Suprapubic skin (tissue), 4 donors: ENCODE data around the gene INHBA.

Experiments
- POLR2A ChIP-seq, 2 donors: fragments of 450-650 bp; IDR thresholded peaks; one replicate each; pipeline ENCODE4 v1.6.1; 2017; ENCODE audit warnings: antibody characterized with exemption in 2 of 2, mild to moderate bottlenecking in 2 of 2, moderate library complexity in 2 of 2
- POLR2AphosphoS5 ChIP-seq, 3 donors: sonication (generic); formaldehyde crosslinking; IDR thresholded peaks; one replicate each; pipeline ENCODE4 v1.6.1; 2017; ENCODE audit warnings: antibody characterized with exemption in 3 of 3
- TF ChIP-seq, protein P1 (sequence below), 2 donors: fragments of 200-600 bp in 1 of 2; fragments of 450-650 bp in 1 of 2; sonication (generic) in 1 of 2; IDR thresholded peaks; one replicate each; pipeline ENCODE4 v1.5.1; 2016 to 2019; ENCODE audit warnings: antibody characterized with exemption in 2 of 2, mild to moderate bottlenecking in 1 of 2, moderate library complexity in 1 of 2

DNA sequence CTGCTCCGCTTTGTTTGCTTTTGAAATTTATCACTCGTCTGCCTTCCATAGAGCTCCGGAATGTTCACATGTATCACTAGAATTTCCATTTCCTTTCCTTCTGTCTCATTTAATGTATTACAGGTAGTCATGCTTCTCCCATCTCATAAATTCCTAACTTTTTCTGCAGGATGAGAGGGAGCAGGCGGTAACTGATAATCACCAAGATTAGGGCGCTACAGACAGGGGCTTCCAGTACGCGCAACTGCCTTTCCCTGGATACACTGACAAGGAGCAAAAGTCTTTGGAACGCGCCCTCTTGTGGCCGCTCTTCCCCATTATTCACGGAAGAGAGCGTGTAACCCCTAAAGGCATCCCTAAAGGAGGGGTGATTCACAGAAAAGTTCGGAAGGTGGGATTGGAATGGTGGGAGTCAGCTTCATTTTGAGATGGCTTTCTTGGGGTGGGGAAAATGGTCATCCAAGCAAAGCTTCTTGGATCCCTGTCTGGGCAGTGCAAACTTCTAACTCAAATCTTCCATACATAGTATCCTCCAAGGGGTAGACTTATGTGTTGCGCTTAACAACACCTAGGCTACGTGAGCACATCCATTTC lies 6.5 kb downstream of the INHBA start:
- TF ChIP-seq, protein P1, sequence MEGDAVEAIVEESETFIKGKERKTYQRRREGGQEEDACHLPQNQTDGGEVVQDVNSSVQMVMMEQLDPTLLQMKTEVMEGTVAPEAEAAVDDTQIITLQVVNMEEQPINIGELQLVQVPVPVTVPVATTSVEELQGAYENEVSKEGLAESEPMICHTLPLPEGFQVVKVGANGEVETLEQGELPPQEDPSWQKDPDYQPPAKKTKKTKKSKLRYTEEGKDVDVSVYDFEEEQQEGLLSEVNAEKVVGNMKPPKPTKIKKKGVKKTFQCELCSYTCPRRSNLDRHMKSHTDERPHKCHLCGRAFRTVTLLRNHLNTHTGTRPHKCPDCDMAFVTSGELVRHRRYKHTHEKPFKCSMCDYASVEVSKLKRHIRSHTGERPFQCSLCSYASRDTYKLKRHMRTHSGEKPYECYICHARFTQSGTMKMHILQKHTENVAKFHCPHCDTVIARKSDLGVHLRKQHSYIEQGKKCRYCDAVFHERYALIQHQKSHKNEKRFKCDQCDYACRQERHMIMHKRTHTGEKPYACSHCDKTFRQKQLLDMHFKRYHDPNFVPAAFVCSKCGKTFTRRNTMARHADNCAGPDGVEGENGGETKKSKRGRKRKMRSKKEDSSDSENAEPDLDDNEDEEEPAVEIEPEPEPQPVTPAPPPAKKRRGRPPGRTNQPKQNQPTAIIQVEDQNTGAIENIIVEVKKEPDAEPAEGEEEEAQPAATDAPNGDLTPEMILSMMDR (IDR thresholded peaks at IDR 0.05), result peak; percentile 42 to 52
- TF ChIP-seq POLR2AphosphoS5 (IDR thresholded peaks at IDR 0.05) (no peak), POLR2A (IDR thresholded peaks at IDR 0.05) (no peak)
